Esophagus muscularis mucosa (tissue), 4 donors: Measurements from ENCODE around the gene MIS18A.
A peak's percentile ranks its signal among the peaks of the same experiment; 100 is the strongest.

ENCODE experiments used
- CTCF ChIP-seq, 3 experiments: fragments of 200-600 bp in 2 of 3; fragments of 450-650 bp in 1 of 3; sonication (generic) in 2 of 3; IDR thresholded peaks; one replicate each; pipeline ENCODE4 v1.5.1; 2017 to 2019; ENCODE audit warnings: antibody characterized with exemption in 3 of 3, mild to moderate bottlenecking in 2 of 3, moderate library complexity in 1 of 3
- EP300 ChIP-seq: sonication (generic); formaldehyde crosslinking; IDR thresholded peaks from one replicate; pipeline ENCODE4 v1.6.1; 2017; ENCODE audit warnings: antibody characterized with exemption
- POLR2A ChIP-seq: fragments of 450-650 bp; IDR thresholded peaks from one replicate; pipeline ENCODE4 v1.6.1; 2017; ENCODE audit warnings: antibody characterized with exemption, moderate library complexity, mild to moderate bottlenecking, low read depth
- POLR2AphosphoS5 ChIP-seq, 2 donors: sonication (generic); formaldehyde crosslinking; IDR thresholded peaks; one replicate each; pipeline ENCODE4 v1.6.1; 2017; ENCODE audit warnings: antibody characterized with exemption in 2 of 2

DNA sequence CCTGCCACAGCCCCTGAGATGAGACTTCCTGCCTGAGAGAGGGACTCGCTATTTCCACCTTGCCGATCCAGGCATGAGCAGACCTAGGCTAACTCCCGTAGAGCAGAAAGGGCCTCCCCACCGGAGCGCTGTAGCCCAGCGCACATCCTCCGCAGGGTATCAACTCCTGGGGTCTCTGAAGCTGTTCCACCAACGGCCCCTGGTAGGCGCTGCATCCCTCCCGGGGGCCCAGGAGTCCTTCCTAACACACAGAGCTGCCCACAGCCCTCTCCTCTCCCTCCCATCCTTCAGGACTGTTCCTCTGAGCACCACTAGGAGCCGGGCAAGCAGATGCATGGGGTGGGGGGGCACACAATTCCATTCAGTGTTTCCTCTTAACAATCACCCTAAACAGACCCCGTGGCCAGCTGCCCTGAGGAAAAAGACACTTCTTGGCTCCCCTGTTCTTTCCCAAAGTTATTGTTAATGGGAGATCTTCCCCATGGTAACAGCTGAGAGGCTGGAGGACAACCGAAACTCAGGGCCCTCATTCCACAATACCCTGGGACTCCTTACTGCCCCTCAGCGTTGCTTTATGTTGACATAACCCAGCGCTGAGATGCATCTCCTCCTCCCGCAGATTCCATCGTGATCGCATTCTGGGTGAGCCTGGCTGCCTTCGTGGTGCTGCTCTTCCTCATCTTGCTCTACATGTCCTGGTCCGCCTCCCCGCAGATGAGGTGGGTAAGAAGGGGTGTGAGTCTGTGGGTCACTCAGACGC is 27.4 kb upstream of the MIS18A start:
- peak in 1 of 3 experiments; percentile 45 for TF ChIP-seq CTCF (IDR thresholded peaks at IDR 0.05)
- TF ChIP-seq POLR2A, result no peak
- no peak for TF ChIP-seq EP300
- no peak for TF ChIP-seq POLR2AphosphoS5 (IDR thresholded peaks at IDR 0.05)
